Trophoblast cell (in vitro differentiated cells and primary cell): Measurements from ENCODE around the gene ARHGAP25. TPM values are rescaled to one million over a fixed set of nuclear protein-coding genes. Genes with fewer than 3 reads are reported as not detected.

ENCODE experiments used
- DNase-seq, 2 donors: peaks; one replicate each; pipeline ENCODE4 v3.0.0-alpha.2; 2016
- H2AFZ ChIP-seq: 2 replicates; pipeline ENCODE4 v1.6.1; 2013; ENCODE audit warnings: low read length, moderate library complexity, mild to moderate bottlenecking; ENCODE audit not compliant: insufficient read depth, poor library complexity
- H2AK5ac ChIP-seq: 2 replicates; pipeline ENCODE4 v1.6.1; 2013; ENCODE audit warnings: mild to moderate bottlenecking, low read length
- H2BK120ac ChIP-seq: 2 replicates; pipeline ENCODE4 v1.6.1; 2013; ENCODE audit warnings: low read length, mild to moderate bottlenecking, moderate library complexity; ENCODE audit not compliant: insufficient read depth, poor library complexity
- H2BK12ac ChIP-seq: 2 replicates; pipeline ENCODE4 v1.6.1; 2013; ENCODE audit warnings: mild to moderate bottlenecking, low read length, moderate library complexity
- H2BK5ac ChIP-seq: 2 replicates; pipeline ENCODE4 v1.6.1; 2013; ENCODE audit warnings: low read length, low read depth, moderate library complexity, mild to moderate bottlenecking; ENCODE audit not compliant: poor library complexity
- H3K14ac ChIP-seq: 2 replicates; pipeline ENCODE4 v1.6.1; 2013; ENCODE audit warnings: mild to moderate bottlenecking, low read length
- H3K18ac ChIP-seq: 2 replicates; pipeline ENCODE4 v1.6.1; 2013; ENCODE audit warnings: mild to moderate bottlenecking, low read length
- H3K23ac ChIP-seq: 2 replicates; pipeline ENCODE4 v1.6.1; 2013; ENCODE audit warnings: low read length
- H3K27ac ChIP-seq: 2 replicates; pipeline ENCODE4 v1.5.1; 2013; ENCODE audit warnings: low read depth, mild to moderate bottlenecking, inconsistent platforms, low read length, moderate library complexity
- H3K27me3 ChIP-seq: 2 replicates; pipeline ENCODE4 v1.6.1; 2013; ENCODE audit warnings: inconsistent platforms, mild to moderate bottlenecking, low read length, moderate library complexity; ENCODE audit not compliant: insufficient read depth
- H3K36me3 ChIP-seq, 2 experiments: 1 replicate in 1 of 2; 2 replicates in 1 of 2; pipeline ENCODE4 v1.6.1; 2013; ENCODE audit warnings: low read length in 2 of 2, mild to moderate bottlenecking in 2 of 2, moderate library complexity in 1 of 2; ENCODE audit not compliant: insufficient read depth in 2 of 2, control insufficient read depth in 1 of 2
- H3K4ac ChIP-seq: 2 replicates; pipeline ENCODE4 v1.6.1; 2013; ENCODE audit warnings: low read depth, mild to moderate bottlenecking, low read length, moderate library complexity
- H3K4me1 ChIP-seq, 2 experiments: 1 replicate in 1 of 2; 2 replicates in 1 of 2; pipeline ENCODE4 v1.6.1; 2013; ENCODE audit warnings: low read length in 2 of 2, mild to moderate bottlenecking in 2 of 2, moderate library complexity in 1 of 2; ENCODE audit not compliant: insufficient read depth in 2 of 2, control insufficient read depth in 1 of 2
- H3K4me2 ChIP-seq: 2 replicates; pipeline ENCODE4 v1.6.1; 2013; ENCODE audit warnings: inconsistent platforms, mild to moderate bottlenecking, low read length, moderate library complexity
- H3K4me3 ChIP-seq: 2 replicates; pipeline ENCODE4 v1.5.1; 2013; ENCODE audit warnings: mild to moderate bottlenecking, low read depth, low read length, inconsistent platforms
- H3K79me1 ChIP-seq: one replicate; pipeline ENCODE4 v1.6.1; 2013; ENCODE audit warnings: low read length
- H3K79me2 ChIP-seq: 2 replicates; pipeline ENCODE4 v1.6.1; 2013; ENCODE audit warnings: low read length, mild to moderate bottlenecking; ENCODE audit not compliant: control insufficient read depth, insufficient read depth, poor library complexity
- H3K9ac ChIP-seq: 2 replicates; pipeline ENCODE4 v1.6.1; 2013; ENCODE audit warnings: mild to moderate bottlenecking, low read length
- H3K9me3 ChIP-seq: 2 replicates; pipeline ENCODE4 v1.6.1; 2013; ENCODE audit warnings: low read depth, mild to moderate bottlenecking, control low read depth, inconsistent platforms, low read length; ENCODE audit not compliant: insufficient read depth
- H4K12ac ChIP-seq: 2 replicates; pipeline ENCODE4 v1.6.1; 2013; ENCODE audit warnings: low read depth, mild to moderate bottlenecking, low read length, moderate library complexity
- H4K8ac ChIP-seq: 2 replicates; pipeline ENCODE4 v1.6.1; 2013; ENCODE audit warnings: low read depth, mild to moderate bottlenecking, low read length, moderate library complexity
- H4K91ac ChIP-seq: one replicate; pipeline ENCODE4 v1.6.1; 2013; ENCODE audit warnings: low read depth, mild to moderate bottlenecking, low read length, moderate library complexity
- WGBS: extraction: QIAGEN DNeasy Blood & Tissue Kit; methylation state at CpG from one replicate; pipeline ENCODE4 v1.1.7; 2013; ENCODE audit warnings: missing lambda C conversion rate; ENCODE audit not compliant: insufficient read length, insufficient coverage; ENCODE audit errors: extremely low coverage; 5-methylcytosine and 5-hydroxymethylcytosine counted together
- polyA plus RNA-seq: library from polyadenylated mRNA; stranded (reverse); fragments of 200-250 nt; gene quantifications from 2 replicates; pipeline ENCODE4 v1.2.3, GENCODE V29; 2013

The ARHGAP25 gene, protein sequence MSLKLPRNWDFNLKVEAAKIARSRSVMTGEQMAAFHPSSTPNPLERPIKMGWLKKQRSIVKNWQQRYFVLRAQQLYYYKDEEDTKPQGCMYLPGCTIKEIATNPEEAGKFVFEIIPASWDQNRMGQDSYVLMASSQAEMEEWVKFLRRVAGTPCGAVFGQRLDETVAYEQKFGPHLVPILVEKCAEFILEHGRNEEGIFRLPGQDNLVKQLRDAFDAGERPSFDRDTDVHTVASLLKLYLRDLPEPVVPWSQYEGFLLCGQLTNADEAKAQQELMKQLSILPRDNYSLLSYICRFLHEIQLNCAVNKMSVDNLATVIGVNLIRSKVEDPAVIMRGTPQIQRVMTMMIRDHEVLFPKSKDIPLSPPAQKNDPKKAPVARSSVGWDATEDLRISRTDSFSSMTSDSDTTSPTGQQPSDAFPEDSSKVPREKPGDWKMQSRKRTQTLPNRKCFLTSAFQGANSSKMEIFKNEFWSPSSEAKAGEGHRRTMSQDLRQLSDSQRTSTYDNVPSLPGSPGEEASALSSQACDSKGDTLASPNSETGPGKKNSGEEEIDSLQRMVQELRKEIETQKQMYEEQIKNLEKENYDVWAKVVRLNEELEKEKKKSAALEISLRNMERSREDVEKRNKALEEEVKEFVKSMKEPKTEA
- 0.60 and 0.64 TPM in 2 replicates for polyA plus RNA-seq

DNA sequence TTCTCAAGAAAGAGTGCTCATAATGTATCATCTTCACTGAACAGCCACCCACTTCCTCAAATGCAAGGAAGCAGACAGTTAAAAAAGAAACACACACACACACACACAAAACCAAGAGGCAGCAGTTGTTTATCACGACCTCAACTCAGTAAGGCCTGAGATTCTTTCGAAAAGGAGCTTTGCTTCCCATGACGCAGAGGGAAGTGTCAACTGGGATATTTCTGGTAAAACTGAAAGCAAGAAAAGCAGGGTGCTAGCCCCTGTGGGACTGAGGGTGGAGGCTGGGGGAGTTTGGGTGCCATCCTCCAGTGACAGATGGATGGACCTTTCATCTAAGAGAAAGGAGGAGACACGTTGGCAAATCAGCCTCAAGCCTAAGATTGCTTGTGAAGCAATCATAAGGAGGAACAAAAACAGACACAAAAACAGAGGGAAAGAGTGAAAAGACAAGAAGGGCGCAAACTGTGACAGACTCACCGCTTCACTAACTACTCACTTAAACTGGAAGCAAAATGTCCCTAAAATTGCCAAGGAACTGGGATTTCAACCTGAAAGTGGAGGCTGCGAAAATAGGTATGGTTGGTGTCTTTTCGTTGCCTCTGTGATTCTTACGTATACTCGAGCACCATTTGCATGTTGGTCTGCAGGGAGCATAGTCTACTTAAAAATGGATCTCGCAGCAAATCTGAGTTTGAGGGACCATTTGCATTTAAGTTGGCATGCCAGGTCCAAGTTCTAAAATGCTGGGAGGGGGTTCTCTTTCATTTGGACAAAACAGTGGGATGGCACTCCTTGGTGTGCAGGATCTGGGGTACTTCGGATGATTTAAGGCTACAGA is at the start of gene ARHGAP25:
Gene ARHGAP25 (plus strand): TSS at position 124 of the 838 bp plus-strand sequence. CDS start 389 bp downstream, at position 513.
- Histone ChIP-seq H3K9ac (no peak within 1 kb of the TSS), H3K18ac (no peak within 1 kb of the TSS), H2BK12ac (no peak within 1 kb of the TSS), H3K4ac (no peak within 1 kb of the TSS), H2BK5ac (no peak within 1 kb of the TSS), H2BK120ac (no peak within 1 kb of the TSS), H3K23ac (no peak within 1 kb of the TSS), H3K79me1 (no peaks in the 10 kb centered on the region), H3K79me2 (no peaks in the 10 kb centered on the region), H3K27ac (no peak within 1 kb of the TSS), H3K4me2 (no peak within 1 kb of the TSS), H4K91ac (no peak within 1 kb of the TSS), H4K8ac (no peak within 1 kb of the TSS), H3K4me3 (no peak within 1 kb of the TSS), H2AFZ (no peak within 1 kb of the TSS), H3K14ac (no peak within 1 kb of the TSS), H2AK5ac (no peak within 1 kb of the TSS), H3K4me1 (no peaks in the 10 kb centered on the region), H4K12ac (no peak within 1 kb of the TSS), H3K27me3 (no peaks in the 10 kb centered on the region), H3K9me3 (no peaks in the 10 kb centered on the region), H3K36me3 (no peaks in the 10 kb centered on the region)
- peak in 1 of 2 donors; percentile 12 for DNase-seq
- no CpG with 5 or more reads among the region's 12 CpGs for WGBS

DNA sequence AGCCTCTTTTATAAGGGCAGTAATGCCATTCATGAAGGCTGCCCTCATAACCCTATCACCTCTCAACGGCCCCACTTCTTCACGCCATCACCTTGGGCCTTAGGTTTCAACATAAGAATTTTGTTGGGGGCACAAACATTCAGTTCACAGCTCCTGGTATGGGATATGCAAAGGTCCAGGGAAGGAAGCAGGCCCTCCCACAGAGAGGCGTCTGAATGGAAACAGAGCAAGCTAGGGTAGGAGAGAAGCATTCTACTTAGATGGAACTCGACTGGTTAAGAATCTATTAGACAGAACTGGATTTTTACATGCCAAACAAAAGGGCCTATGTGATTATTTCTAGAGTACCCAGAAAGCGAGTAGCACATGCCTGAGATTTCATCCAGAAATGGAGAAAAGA is 48.4 kb upstream of the ARHGAP25 start:
- Histone ChIP-seq H4K12ac (no peak overlapping the region), H3K23ac (no peak overlapping the region), H3K4ac (no peak overlapping the region), H3K27me3 (no peaks in the 10 kb centered on the region), H2BK12ac (no peak overlapping the region), H3K4me3 (no peak overlapping the region), H2AFZ (no peak overlapping the region), H3K79me2 (no peaks in the 10 kb centered on the region), H3K36me3 (no peaks in the 10 kb centered on the region), H3K27ac (no peak overlapping the region), H4K91ac (no peak overlapping the region), H2BK5ac (no peak overlapping the region), H3K14ac (no peak overlapping the region), H3K9ac (no peak overlapping the region), H4K8ac (no peak overlapping the region), H3K9me3 (no peaks in the 10 kb centered on the region), H3K18ac (no peak overlapping the region), H3K79me1 (no peaks in the 10 kb centered on the region), H2AK5ac (no peak overlapping the region), H2BK120ac (no peak overlapping the region), H3K4me2 (no peak overlapping the region), H3K4me1 (no peaks in the 10 kb centered on the region)
- no CpG with 5 or more reads among the region's 5 CpGs for WGBS
- DNase-seq, result no peak

DNA sequence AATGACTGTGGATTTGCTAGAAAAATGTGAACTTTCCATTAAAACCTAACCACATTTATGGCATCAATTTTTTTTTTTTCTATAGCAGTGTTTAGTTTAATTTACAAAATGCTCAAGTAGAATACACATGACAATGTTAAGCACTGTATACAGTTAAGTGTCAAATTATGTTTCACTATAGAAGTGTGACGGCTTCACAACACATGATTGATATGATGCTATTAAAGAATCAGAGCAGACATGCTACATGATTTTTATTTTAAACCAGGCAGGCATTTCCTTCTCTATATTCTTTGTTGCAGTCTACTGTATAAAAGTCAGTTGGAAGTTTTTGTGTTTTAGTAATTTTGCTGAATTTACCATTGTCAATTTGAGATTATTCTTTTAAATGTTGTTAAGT is 47.6 kb upstream of the ARHGAP25 start:
- Histone ChIP-seq H3K9me3 (no peaks in the 10 kb centered on the region), H4K8ac (no peak overlapping the region), H3K9ac (no peak overlapping the region), H3K36me3 (no peaks in the 10 kb centered on the region), H2BK5ac (no peak overlapping the region), H3K27me3 (no peaks in the 10 kb centered on the region), H3K14ac (no peak overlapping the region), H4K91ac (no peak overlapping the region), H3K4ac (no peak overlapping the region), H2BK12ac (no peak overlapping the region), H3K23ac (no peak overlapping the region), H2BK120ac (no peak overlapping the region), H3K4me2 (no peak overlapping the region), H3K27ac (no peak overlapping the region), H3K79me2 (no peaks in the 10 kb centered on the region), H3K18ac (no peak overlapping the region), H3K4me1 (no peaks in the 10 kb centered on the region), H3K4me3 (no peak overlapping the region), H2AFZ (no peak overlapping the region), H2AK5ac (no peak overlapping the region), H4K12ac (no peak overlapping the region), H3K79me1 (no peaks in the 10 kb centered on the region)
- WGBS, result no CpG with 5 or more reads among the region's 1 CpG
- DNase-seq, result no peak
